HepG2 (cell line): ENCODE data around the gene OGA. TPM values are rescaled to one million over a fixed set of nuclear protein-coding genes. Genes with fewer than 3 reads are reported as not detected.

Source experiments
- ATAC-seq: fragments of 200-7000 bp; cut with Tn5 transposase; 3 replicates; pipeline ENCODE4 v1.9.1; 2020; ENCODE audit warnings: mild to moderate bottlenecking, moderate library complexity
- BruUV-seq: library from RNA; stranded (reverse); fragments of 400-500 nt; replicated peaks from 2 replicates; lab custom pipeline; 2021; lab: Mats Ljungman, UMichigan
- CTCF ChIA-PET: fragments of 300-600 bp; formaldehyde crosslinking; extraction: SDS; loops from one replicate; lab custom pipeline; 2021; ENCODE audit warnings: low total read pairs, inconsistent platforms, low intra/inter-chr PET ratio; lab: Yijun Ruan, JAX
- POLR2A ChIA-PET: fragments of 350-600 bp; sonication (Branson Sonifier 250); formaldehyde crosslinking; loops from one replicate; lab custom pipeline; 2020; ENCODE audit warnings: antibody characterized with exemption, inconsistent platforms; lab: Yijun Ruan, JAX
- DNase-seq: peaks from one replicate; pipeline ENCODE4 v3.0.0-alpha.2; 2015; ENCODE audit warnings: low spot score
- FAIRE-seq: peaks from 3 replicates; lab custom pipeline; 2011; peaks lifted over from hg19 to GRCh38; lab: Jason Lieb, UNC
- H2AFZ ChIP-seq: one replicate; pipeline ENCODE4 v1.6.1; 2011; ENCODE audit warnings: low read length, inconsistent platforms
- H3K27ac ChIP-seq: fragments of 300-600 bp; 3 replicates; pipeline ENCODE4 v1.8.0; 2011; ENCODE audit warnings: mixed run types, mild to moderate bottlenecking, mixed read lengths, low read length, inconsistent platforms; ENCODE audit not compliant: insufficient read depth; ENCODE audit errors: extremely low read length
- H3K27me3 ChIP-seq, 2 experiments: fragments of 200-600 bp in 1 of 2; 2 replicates in 1 of 2; 3 replicates in 1 of 2; pipeline versions ENCODE4 v1.6.0 to v1.8.0; 2011; ENCODE audit warnings: low read length in 2 of 2, mild to moderate bottlenecking in 2 of 2, moderate library complexity in 2 of 2, inconsistent platforms in 1 of 2; ENCODE audit not compliant: insufficient read depth in 2 of 2, control insufficient read depth in 1 of 2
- H3K36me3 ChIP-seq, 2 experiments: fragments of 200-600 bp in 1 of 2; replicated peaks in 1 of 2; 2 replicates in 1 of 2; 3 replicates in 1 of 2; pipeline versions ENCODE4 v1.5.1 to v1.8.0; 2011; ENCODE audit warnings: low read length in 2 of 2, inconsistent platforms in 1 of 2; ENCODE audit not compliant: insufficient read depth in 2 of 2, control insufficient read depth in 1 of 2
- H3K4me1 ChIP-seq: 2 replicates; pipeline ENCODE4 v1.5.1; 2012; ENCODE audit warnings: low read length, inconsistent platforms; ENCODE audit not compliant: insufficient read depth
- H3K4me2 ChIP-seq: 2 replicates; pipeline ENCODE4 v1.6.0; 2011; ENCODE audit warnings: low read depth, low read length, inconsistent platforms
- H3K4me3 ChIP-seq, 3 experiments: fragments of 200-600 bp in 1 of 3; sonication (generic), shearing (Covaris generic) in 1 of 3; replicated peaks in 1 of 3; 2 replicates each; pipeline ENCODE4 v1.5.1; 2011 to 2016; ENCODE audit warnings: low read length in 3 of 3, inconsistent platforms in 2 of 3, low read depth in 2 of 3, mild to moderate bottlenecking in 2 of 3, control low read depth in 1 of 3, mixed read lengths in 1 of 3; ENCODE audit not compliant: insufficient read depth in 1 of 3
- H3K79me2 ChIP-seq: one replicate; pipeline ENCODE4 v1.6.1; 2011; ENCODE audit warnings: low read length, inconsistent platforms; ENCODE audit not compliant: insufficient read depth
- H3K9ac ChIP-seq: 2 replicates; pipeline ENCODE4 v1.6.0; 2011; ENCODE audit warnings: mild to moderate bottlenecking, low read depth, low read length, inconsistent platforms; ENCODE audit not compliant: insufficient read depth
- H3K9me3 ChIP-seq: 2 replicates; pipeline ENCODE4 v1.5.1; 2012; ENCODE audit warnings: mild to moderate bottlenecking, low read length
- H4K20me1 ChIP-seq: 2 replicates; pipeline ENCODE4 v1.6.0; 2011; ENCODE audit warnings: inconsistent platforms, mild to moderate bottlenecking, low read length, moderate library complexity; ENCODE audit not compliant: insufficient read depth
- KMT2A ChIP-seq: sonication (generic); formaldehyde crosslinking; IDR thresholded peaks from 2 replicates; pipeline ENCODE4 v1.4.0; 2020; ENCODE audit warnings: missing genetic modification reagents
- TRAFD1 ChIP-seq: sonication (generic); formaldehyde crosslinking; IDR thresholded peaks from 2 replicates; pipeline ENCODE4 v1.5.1; 2020; ENCODE audit warnings: missing genetic modification reagents, mild to moderate bottlenecking, borderline replicate concordance
- YEATS4 ChIP-seq: sonication (generic); formaldehyde crosslinking; IDR thresholded peaks from 2 replicates; pipeline ENCODE4 v1.4.0; 2020; ENCODE audit warnings: missing genetic modification reagents, borderline replicate concordance
- ZBTB3 ChIP-seq: sonication (generic); formaldehyde crosslinking; IDR thresholded peaks from 2 replicates; pipeline ENCODE4 v1.4.0; 2020; ENCODE audit warnings: low read depth, mild to moderate bottlenecking, moderate library complexity, missing genetic modification reagents, borderline replicate concordance
- ZFP82 ChIP-seq: sonication (generic); formaldehyde crosslinking; IDR thresholded peaks from 2 replicates; pipeline ENCODE4 v1.5.1; 2020; ENCODE audit warnings: mild to moderate bottlenecking, missing genetic modification reagents, borderline replicate concordance
- ZSCAN25 ChIP-seq: sonication (generic); formaldehyde crosslinking; IDR thresholded peaks from 2 replicates; pipeline ENCODE4 v1.8.0; 2022; ENCODE audit warnings: mild to moderate bottlenecking, missing genetic modification reagents
- whole genome bisulfite sequencing: methylation state at CpG from one replicate; pipeline ENCODE4 v1.1.6; 2017; ENCODE audit warnings: low lambda C conversion rate; 5-methylcytosine and 5-hydroxymethylcytosine counted together
- in situ Hi-C: cut with HindIII; loops from 2 replicates; pipeline ENCODE4 v1.10.0; 2017; ENCODE audit warnings: low pct_unique_long_range_greater_than_20kb; ENCODE audit not compliant: extremely low pct_ligation_motif_present
- intact Hi-C: fragments of 100-400 bp; cut with micrococcal nuclease; formaldehyde crosslinking; loops from one replicate; pipeline ENCODE4 v1.10.0; 2022; ENCODE audit not compliant: unreplicated experiment
- polyA plus RNA-seq, 8 experiments: library from polyadenylated mRNA; depleted of rRNA in 3 of 8; stranded (reverse) in 7 of 8; unstranded in 1 of 8; fragments of >200 nt; fragmentation: Illumina TruSeq in 4 of 8; extraction: Trizol in 4 of 8; gene quantifications; 2 replicates each; pipeline versions ENCODE4 v1.2.1 to v1.2.3, GENCODE V29; 2011 to 2016; ENCODE audit warnings: low read depth in 4 of 8, missing spikeins in 1 of 8, mixed read lengths in 1 of 8; ENCODE audit not compliant: insufficient read depth in 1 of 8
- total RNA-seq, 5 experiments: library from RNA; depleted of rRNA; stranded (reverse); fragments of >200 nt; fragmentation: Illumina TruSeq; extraction: Trizol; gene quantifications; 2 replicates each; pipeline ENCODE4 v1.2.3, GENCODE V29; 2016; ENCODE audit warnings: low read depth in 1 of 5
- TF ChIP-seq, protein P1 (sequence below): sonication (generic); formaldehyde crosslinking; IDR thresholded peaks from 2 replicates; pipeline ENCODE4 v1.9.0; 2021; ENCODE audit warnings: mild to moderate bottlenecking, missing genetic modification reagents
- TF ChIP-seq, protein P2 (sequence below): sonication (generic); formaldehyde crosslinking; IDR thresholded peaks from 2 replicates; pipeline ENCODE4 v1.8.1; 2023; ENCODE audit warnings: mild to moderate bottlenecking, moderate library complexity, missing genetic modification reagents

The OGA gene
- total and polyA plus RNA-seq, 2 of the 13 experiments (the other 11 are each of a cell fraction or from before 2014, with no cell fraction given) = 33.2 to 39.8 TPM

DNA sequence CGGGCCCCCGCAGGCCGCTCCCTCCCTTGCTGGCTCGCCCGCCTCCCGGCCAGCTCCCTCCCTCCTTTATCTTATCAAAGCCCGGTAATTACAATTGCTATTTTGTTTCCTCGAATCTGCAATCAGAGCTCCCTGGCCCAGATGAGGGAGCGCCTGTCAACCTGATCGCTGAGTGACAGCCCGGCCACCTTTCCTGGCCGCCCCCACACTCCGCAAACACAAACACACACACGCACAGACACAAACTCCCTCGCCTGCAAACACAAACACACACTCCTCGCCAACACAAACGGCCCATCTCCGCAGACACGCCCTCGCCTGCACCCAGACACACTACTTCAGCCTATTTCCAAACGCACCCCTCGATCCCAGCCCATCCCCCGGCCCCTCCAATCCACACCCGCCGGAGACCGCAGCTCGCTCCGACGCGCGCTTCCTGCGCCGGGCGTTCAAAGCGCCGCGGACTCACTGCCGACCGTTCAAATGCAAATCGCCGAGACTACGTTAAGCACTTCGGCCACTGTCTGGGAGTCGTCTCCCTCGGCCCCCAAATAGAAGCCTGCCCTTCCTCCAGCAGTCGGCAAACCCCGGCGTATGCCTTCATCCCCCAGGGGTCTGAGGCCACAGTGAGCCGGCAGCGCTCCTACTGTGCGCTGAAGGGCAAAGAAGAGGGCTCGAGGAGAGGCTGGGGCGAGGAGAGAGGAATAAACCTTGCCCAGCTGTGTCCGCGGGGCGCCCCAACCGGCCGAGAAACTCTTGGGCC lies 39.3 kb downstream of the OGA start (continued):
- TF ChIP-seq, protein P1, sequence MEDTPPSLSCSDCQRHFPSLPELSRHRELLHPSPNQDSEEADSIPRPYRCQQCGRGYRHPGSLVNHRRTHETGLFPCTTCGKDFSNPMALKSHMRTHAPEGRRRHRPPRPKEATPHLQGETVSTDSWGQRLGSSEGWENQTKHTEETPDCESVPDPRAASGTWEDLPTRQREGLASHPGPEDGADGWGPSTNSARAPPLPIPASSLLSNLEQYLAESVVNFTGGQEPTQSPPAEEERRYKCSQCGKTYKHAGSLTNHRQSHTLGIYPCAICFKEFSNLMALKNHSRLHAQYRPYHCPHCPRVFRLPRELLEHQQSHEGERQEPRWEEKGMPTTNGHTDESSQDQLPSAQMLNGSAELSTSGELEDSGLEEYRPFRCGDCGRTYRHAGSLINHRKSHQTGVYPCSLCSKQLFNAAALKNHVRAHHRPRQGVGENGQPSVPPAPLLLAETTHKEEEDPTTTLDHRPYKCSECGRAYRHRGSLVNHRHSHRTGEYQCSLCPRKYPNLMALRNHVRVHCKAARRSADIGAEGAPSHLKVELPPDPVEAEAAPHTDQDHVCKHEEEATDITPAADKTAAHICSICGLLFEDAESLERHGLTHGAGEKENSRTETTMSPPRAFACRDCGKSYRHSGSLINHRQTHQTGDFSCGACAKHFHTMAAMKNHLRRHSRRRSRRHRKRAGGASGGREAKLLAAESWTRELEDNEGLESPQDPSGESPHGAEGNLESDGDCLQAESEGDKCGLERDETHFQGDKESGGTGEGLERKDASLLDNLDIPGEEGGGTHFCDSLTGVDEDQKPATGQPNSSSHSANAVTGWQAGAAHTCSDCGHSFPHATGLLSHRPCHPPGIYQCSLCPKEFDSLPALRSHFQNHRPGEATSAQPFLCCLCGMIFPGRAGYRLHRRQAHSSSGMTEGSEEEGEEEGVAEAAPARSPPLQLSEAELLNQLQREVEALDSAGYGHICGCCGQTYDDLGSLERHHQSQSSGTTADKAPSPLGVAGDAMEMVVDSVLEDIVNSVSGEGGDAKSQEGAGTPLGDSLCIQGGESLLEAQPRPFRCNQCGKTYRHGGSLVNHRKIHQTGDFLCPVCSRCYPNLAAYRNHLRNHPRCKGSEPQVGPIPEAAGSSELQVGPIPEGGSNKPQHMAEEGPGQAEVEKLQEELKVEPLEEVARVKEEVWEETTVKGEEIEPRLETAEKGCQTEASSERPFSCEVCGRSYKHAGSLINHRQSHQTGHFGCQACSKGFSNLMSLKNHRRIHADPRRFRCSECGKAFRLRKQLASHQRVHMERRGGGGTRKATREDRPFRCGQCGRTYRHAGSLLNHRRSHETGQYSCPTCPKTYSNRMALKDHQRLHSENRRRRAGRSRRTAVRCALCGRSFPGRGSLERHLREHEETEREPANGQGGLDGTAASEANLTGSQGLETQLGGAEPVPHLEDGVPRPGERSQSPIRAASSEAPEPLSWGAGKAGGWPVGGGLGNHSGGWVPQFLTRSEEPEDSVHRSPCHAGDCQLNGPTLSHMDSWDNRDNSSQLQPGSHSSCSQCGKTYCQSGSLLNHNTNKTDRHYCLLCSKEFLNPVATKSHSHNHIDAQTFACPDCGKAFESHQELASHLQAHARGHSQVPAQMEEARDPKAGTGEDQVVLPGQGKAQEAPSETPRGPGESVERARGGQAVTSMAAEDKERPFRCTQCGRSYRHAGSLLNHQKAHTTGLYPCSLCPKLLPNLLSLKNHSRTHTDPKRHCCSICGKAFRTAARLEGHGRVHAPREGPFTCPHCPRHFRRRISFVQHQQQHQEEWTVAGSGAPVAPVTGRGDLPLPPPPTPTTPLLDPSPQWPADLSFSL (CRISPR knock-in tag) = peak; percentile 85
- no peak for TF ChIP-seq ZFP82 (CRISPR knock-in tag)
- TF ChIP-seq, all 625 proteins: peak for 13

GRCh38 chr10:101778151-101778780 lies 40.0 kb downstream of the OGA start:
- ATAC-seq = 0 out of 3 replicates have a peak, but pooled peaks have one; percentile 5
- WGBS = 38% methylated on average over 7 of the region's 12 CpGs
- no TSS peak for BruUV-seq
- Histone ChIP-seq H3K4me3 (peak overlapping the region; percentile 31 to 76 (median 47); a peak in 5 of 6 replicates), H2AFZ (no peak overlapping the region), H3K27ac (no peak overlapping the region), H3K4me1 (peaks cover 50% of the 10 kb centered on the region), H4K20me1 (peaks cover 5% of the 10 kb centered on the region; the same call in 1 of the 2 replicates), H3K9ac (no peak overlapping the region), H3K9me3 (no peaks in the 10 kb centered on the region), H3K79me2 (peaks cover 9% of the 10 kb centered on the region), H3K27me3 (peaks cover 9 to 26% of the 10 kb centered on the region in 2 experiments), H3K36me3 (no peaks in the 10 kb centered on the region; a peak in 1 of 5 replicates), H3K4me2 (peak overlapping the region; percentile 75)
- CTCF ChIA-PET = interaction anchor here (4.0 kb wide), 1 partner anchor 175 kb away, joined by 28 read pairs; no protein-coding TSS in a partner anchor
- intact Hi-C loops = no loop called here
- DNase-seq = no peak
- TF ChIP-seq, protein P2, sequence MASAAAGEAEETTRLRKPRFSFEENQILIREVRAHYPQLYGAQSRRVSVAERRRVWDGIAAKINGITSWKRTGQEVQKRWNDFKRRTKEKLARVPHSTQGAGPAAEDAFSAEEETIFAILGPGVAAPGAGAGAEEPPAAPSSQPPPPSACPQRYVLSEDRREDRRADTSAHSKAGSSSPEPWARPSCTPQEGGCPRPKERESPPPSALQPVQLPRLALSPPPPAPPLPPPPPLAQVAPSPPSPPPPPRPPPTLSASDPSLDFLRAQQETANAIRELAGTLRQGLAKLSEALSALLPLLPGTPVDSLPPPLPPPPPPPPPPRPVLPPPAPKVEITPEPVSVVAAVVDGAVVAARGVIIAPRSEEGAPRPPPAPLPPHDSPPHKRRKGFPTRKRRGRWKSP (CRISPR knock-in tag) = 0 out of 2 replicates have a peak, but pooled peaks have one; percentile 22
- TF ChIP-seq KMT2A (no peak), TRAFD1 (no peak), YEATS4 (CRISPR knock-in tag) (peak; percentile 32; the same call in 1 of the 2 replicates), ZSCAN25 (CRISPR knock-in tag) (peak; percentile 62; the same call in 1 of the 2 replicates), ZBTB3 (no peak)
- FAIRE-seq = no peak
- in situ Hi-C loops = no loop called here
- POLR2A ChIA-PET = no interaction called here
